AG04450 (cell line): ENCODE results near the gene SP4. TPM values are rescaled to one million over a fixed set of nuclear protein-coding genes. Genes with fewer than 3 reads are reported as not detected.

Experiments used
- CTCF ChIA-PET: fragments of 300-600, 350-600 bp; formaldehyde crosslinking; extraction: SDS; loops from one replicate; lab custom pipeline; 2022; ENCODE audit warnings: antibody characterized with exemption, inconsistent platforms; lab: Charles Lee
- POLR2A ChIA-PET: fragments of 350-600 bp; formaldehyde crosslinking; extraction: SDS; loops from one replicate; lab custom pipeline; 2021; ENCODE audit warnings: antibody characterized with exemption, inconsistent platforms; lab: Yijun Ruan, JAX
- DNase-seq: peaks from one replicate; pipeline ENCODE4 v3.0.0-alpha.2; 2011; ENCODE audit warnings: low read depth, low spot score
- H3K27ac ChIP-seq: one replicate; pipeline ENCODE4 v1.5.1; 2012; ENCODE audit warnings: low read depth, low read length, control low read depth
- H3K27me3 ChIP-seq: one replicate; pipeline ENCODE4 v1.6.0; 2012; ENCODE audit warnings: low read length; ENCODE audit not compliant: control insufficient read depth, insufficient read depth
- H3K4me3 ChIP-seq: 2 replicates; pipeline ENCODE4 v1.5.1; 2011; ENCODE audit warnings: mild to moderate bottlenecking, low read depth, low read length, control low read depth
- H3K9me3 ChIP-seq: 2 replicates; pipeline ENCODE4 v1.5.1; 2012; ENCODE audit warnings: low read length; ENCODE audit not compliant: control insufficient read depth, insufficient read depth
- polyA plus RNA-seq: library from polyadenylated mRNA; depleted of rRNA; stranded (reverse); fragments of >200 nt; gene quantifications from 2 replicates; pipeline ENCODE4 v1.2.3, GENCODE V29; 2011
- TF ChIP-seq, protein P1 (sequence below): IDR thresholded peaks from 2 replicates; pipeline ENCODE4 v1.5.1; 2011; ENCODE audit warnings: low read depth, low read length, control low read depth, inconsistent platforms

The SP4 gene
- polyA plus RNA-seq, 1 experiment, result 2.3 TPM

DNA sequence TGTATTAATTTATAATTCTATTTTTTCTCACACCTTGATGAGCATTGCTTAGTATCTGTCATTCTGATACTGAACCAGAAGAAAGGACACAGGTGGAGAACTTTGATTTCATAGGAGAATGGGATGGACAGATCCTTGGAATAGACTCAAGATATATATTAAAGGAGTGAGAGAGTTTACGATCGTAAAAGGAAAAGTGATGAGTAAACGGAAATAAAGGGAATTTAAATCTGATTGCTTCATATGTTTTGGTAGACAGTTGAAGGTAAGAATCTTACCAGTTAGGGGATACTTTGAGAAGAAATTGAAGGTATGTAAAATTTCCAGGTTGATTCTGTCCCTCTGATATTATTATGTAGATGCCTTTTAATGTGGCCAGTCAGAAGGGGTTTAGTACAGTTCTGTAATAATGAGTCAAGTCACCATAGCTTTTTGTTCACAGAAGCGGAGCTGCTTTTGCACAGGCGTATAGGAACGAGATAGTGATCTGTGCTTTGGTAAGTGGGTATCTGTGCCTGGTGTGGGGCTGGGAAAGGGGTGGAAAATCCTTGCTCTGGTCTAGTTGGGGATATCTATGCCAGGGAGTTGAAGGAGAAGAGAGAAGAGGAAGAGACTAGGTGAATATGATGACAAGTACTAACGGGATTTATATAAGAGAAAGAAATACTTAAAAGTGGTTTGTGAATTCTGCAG is 15.4 kb downstream of the SP4 start:
- TF ChIP-seq, protein P1, sequence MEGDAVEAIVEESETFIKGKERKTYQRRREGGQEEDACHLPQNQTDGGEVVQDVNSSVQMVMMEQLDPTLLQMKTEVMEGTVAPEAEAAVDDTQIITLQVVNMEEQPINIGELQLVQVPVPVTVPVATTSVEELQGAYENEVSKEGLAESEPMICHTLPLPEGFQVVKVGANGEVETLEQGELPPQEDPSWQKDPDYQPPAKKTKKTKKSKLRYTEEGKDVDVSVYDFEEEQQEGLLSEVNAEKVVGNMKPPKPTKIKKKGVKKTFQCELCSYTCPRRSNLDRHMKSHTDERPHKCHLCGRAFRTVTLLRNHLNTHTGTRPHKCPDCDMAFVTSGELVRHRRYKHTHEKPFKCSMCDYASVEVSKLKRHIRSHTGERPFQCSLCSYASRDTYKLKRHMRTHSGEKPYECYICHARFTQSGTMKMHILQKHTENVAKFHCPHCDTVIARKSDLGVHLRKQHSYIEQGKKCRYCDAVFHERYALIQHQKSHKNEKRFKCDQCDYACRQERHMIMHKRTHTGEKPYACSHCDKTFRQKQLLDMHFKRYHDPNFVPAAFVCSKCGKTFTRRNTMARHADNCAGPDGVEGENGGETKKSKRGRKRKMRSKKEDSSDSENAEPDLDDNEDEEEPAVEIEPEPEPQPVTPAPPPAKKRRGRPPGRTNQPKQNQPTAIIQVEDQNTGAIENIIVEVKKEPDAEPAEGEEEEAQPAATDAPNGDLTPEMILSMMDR, result no peak
- POLR2A ChIA-PET, result no interaction called here
- H3K27ac ChIP-seq, result no peak overlapping the region
- no peak overlapping the region for H3K4me3 ChIP-seq
- DNase-seq, result no peak
- CTCF ChIA-PET, result no interaction called here
- no peaks in the 10 kb centered on the region for H3K27me3 ChIP-seq
- H3K9me3 ChIP-seq, result no peaks in the 10 kb centered on the region

DNA sequence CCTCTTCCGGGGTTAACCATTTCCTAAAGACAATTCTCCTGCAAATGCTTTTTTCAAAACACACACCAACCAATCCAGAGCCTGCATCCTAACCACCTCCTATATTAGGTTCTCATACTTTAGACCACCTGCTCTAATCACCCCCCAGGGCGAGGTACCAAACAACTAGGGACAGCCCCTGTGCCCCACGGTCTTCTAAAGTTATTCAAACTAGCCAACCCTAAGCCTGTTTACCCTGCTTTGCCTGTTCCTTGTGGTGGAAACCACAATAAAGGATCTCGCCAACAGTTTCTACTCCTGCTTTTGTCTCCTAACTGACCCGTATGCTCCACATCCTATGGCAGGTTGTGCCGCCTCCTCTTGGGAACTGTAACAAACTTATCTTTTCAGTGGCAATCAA is 21.1 kb downstream of the SP4 start:
- H3K4me3 ChIP-seq, result no peak overlapping the region
- H3K27ac ChIP-seq, result no peak overlapping the region
- 0 out of 2 replicates have a peak, but pooled peaks cover 3% of the 10 kb centered on the region for H3K9me3 ChIP-seq
- ChIA-PET CTCF (interaction anchor here (1.0 kb wide), 1 partner anchor 22 kb away, joined by 4 read pairs; no protein-coding TSS in a partner anchor), POLR2A (no interaction called here)
- TF ChIP-seq, protein P1, result no peak
- DNase-seq, result no peak
- H3K27me3 ChIP-seq, result no peaks in the 10 kb centered on the region

DNA sequence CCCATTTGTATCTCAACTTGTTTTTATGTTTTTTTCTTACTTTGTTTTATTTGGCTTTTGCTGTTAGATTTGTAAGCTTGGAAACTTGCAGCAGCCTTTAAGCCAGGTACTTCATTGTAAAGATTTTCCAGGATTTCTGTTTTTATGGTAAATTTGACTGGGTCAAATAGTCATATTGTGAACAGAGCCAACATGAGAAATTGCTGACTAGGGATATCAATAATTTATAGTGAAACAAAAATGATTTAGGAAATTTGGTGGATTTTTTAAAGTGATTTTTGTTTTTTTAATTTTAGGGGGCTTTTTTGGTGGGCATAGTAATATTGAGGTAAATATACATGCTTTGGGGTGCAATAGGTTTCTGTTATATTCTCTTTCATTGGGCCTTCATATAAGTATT is 22.2 kb downstream of the SP4 start:
- CTCF ChIA-PET, result interaction anchor here (1.0 kb wide), 1 partner anchor 23 kb away, joined by 4 read pairs; no protein-coding TSS in a partner anchor
- no peak overlapping the region for H3K27ac ChIP-seq
- TF ChIP-seq, protein P1, result no peak
- no peaks in the 10 kb centered on the region for H3K27me3 ChIP-seq
- H3K4me3 ChIP-seq, result no peak overlapping the region
- POLR2A ChIA-PET, result no interaction called here
- H3K9me3 ChIP-seq, result peaks cover 7% of the 10 kb centered on the region; the same call in 1 of the 2 replicates
- no peak for DNase-seq

DNA sequence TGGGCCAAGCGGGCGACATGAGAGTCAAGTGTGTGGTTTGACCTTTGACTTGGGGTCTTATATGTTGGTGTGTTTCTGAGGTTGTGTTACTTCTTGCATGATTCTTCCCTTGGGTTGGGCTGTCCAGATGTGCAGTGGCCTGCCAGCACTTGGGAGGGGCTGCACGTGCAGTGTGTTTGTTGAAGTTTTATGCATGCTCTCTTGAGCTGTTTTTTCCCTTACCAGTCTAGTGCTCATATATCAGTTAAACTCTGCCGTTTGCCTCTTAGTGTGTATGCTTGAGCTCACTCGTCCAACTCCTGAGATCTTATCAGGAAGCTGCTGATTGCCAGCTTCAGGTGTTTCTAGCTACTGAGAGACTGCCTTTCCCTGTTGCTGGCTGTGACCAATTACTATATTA is 23.1 kb downstream of the SP4 start:
- ChIA-PET POLR2A (no interaction called here), CTCF (no interaction called here)
- no peak overlapping the region for H3K27ac ChIP-seq
- peaks cover 7% of the 10 kb centered on the region; the same call in 1 of the 2 replicates for H3K9me3 ChIP-seq
- no peak overlapping the region for H3K4me3 ChIP-seq
- TF ChIP-seq, protein P1, result no peak
- DNase-seq, result no peak
- no peaks in the 10 kb centered on the region for H3K27me3 ChIP-seq

DNA sequence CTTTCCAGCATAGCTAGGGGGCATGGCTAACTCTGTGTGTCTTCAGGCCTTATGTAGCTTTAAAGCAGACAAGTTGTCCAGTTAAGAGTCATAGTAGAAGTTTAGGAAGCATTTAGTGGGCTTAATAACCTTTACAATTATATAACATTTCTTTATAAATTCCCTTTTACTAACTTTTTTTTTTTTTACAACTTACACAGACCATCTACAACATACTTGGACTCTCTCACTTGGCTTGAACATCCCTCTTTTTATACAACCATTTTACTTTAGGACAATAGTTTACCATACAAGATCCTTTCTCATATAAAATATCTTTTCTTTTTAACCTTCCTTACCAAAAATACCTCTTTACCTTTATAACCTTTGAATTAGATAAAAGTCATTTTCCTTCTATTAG is 26.3 kb downstream of the SP4 start:
- H3K27me3 ChIP-seq, result no peaks in the 10 kb centered on the region
- TF ChIP-seq, protein P1, result no peak
- ChIA-PET POLR2A (no interaction called here), CTCF (no interaction called here)
- no peak overlapping the region for H3K27ac ChIP-seq
- peaks cover 7% of the 10 kb centered on the region; the same call in 1 of the 2 replicates for H3K9me3 ChIP-seq
- H3K4me3 ChIP-seq, result no peak overlapping the region
- DNase-seq, result no peak
